Naive thymus-derived CD4-positive, alpha-beta T cell (primary cell): ENCODE results near the gene NXNL1. TPM values are rescaled to one million over a fixed set of nuclear protein-coding genes. Genes with fewer than 3 reads are reported as not detected.
A peak's percentile ranks its signal among the peaks of the same experiment; 100 is the strongest.
"Not testable (repeated sequence)": the region's sequence is repeated elsewhere in the genome, so short reads cannot be mapped to it uniquely, and the experiment has no call there.

Experiments
- ATAC-seq: fragments of 150-1000 bp; cut with Tn5 transposase; 2 replicates; pipeline ENCODE4 v1.10.0; 2021; ENCODE audit warnings: mild to moderate bottlenecking, moderate library complexity
- CTCF ChIA-PET: fragments of 350-600 bp; sonication (Branson Sonifier 250); formaldehyde crosslinking; loops from one replicate; lab custom pipeline; 2021; ENCODE audit warnings: antibody characterized with exemption; lab: Charles Lee
- POLR2A ChIA-PET: fragments of 350-600 bp; sonication (Branson Sonifier 250); formaldehyde crosslinking; loops from one replicate; lab custom pipeline; 2021; ENCODE audit warnings: antibody characterized with exemption, inconsistent platforms; lab: Charles Lee
- DNase-seq, 9 donors: peaks; one replicate each; pipeline versions ENCODE4 v3.0.0 to v3.0.0-alpha.2; 2020 to 2022; ENCODE audit warnings: mixed read lengths in 1 of 9
- H3K27ac ChIP-seq: one replicate; pipeline ENCODE4 v1.7.0; 2013; ENCODE audit warnings: mild to moderate bottlenecking, low read depth, low read length, moderate library complexity
- H3K27me3 ChIP-seq, 2 donors: one replicate each; pipeline ENCODE4 v1.7.0; 2013; ENCODE audit warnings: low read length in 2 of 2, mild to moderate bottlenecking in 2 of 2, moderate library complexity in 2 of 2; ENCODE audit not compliant: control insufficient read depth in 2 of 2, insufficient read depth in 2 of 2
- H3K36me3 ChIP-seq, 3 experiments: 1 replicate in 2 of 3; 2 replicates in 1 of 3; pipeline ENCODE4 v1.7.0; 2013; ENCODE audit warnings: low read length in 3 of 3, mild to moderate bottlenecking in 3 of 3, moderate library complexity in 1 of 3; ENCODE audit not compliant: insufficient read depth in 3 of 3, control insufficient read depth in 2 of 3
- H3K4me1 ChIP-seq, 2 donors: one replicate each; pipeline ENCODE4 v1.7.0; 2013; ENCODE audit warnings: low read length in 2 of 2, mild to moderate bottlenecking in 2 of 2, moderate library complexity in 1 of 2; ENCODE audit not compliant: control insufficient read depth in 2 of 2, insufficient read depth in 2 of 2
- H3K4me3 ChIP-seq: 2 replicates; pipeline ENCODE4 v1.7.0; 2013; ENCODE audit warnings: mild to moderate bottlenecking, low read length
- H3K9me3 ChIP-seq, 3 experiments: 1 replicate in 2 of 3; 2 replicates in 1 of 3; pipeline ENCODE4 v1.7.0; 2013; ENCODE audit warnings: low read length in 3 of 3; ENCODE audit not compliant: control insufficient read depth in 2 of 3
- H3K27ac Mint-ChIP-seq, 9 donors: one replicate each; pipeline ENCODE4 v1.8.0; 2020 to 2022; ENCODE audit warnings: mixed read lengths in 9 of 9, mild to moderate bottlenecking in 8 of 9, moderate library complexity in 5 of 9, inconsistent platforms in 2 of 9
- H3K27me3 Mint-ChIP-seq, 5 donors: one replicate each; pipeline ENCODE4 v1.8.0; 2021 to 2022; ENCODE audit warnings: mixed read lengths in 5 of 5, mild to moderate bottlenecking in 1 of 5
- H3K36me3 Mint-ChIP-seq, 5 donors: one replicate each; pipeline ENCODE4 v1.8.0; 2020 to 2022; ENCODE audit warnings: mixed read lengths in 5 of 5, mild to moderate bottlenecking in 3 of 5, inconsistent platforms in 1 of 5
- H3K4me1 Mint-ChIP-seq, 7 donors: one replicate each; pipeline ENCODE4 v1.8.0; 2020 to 2022; ENCODE audit warnings: mixed read lengths in 7 of 7, mild to moderate bottlenecking in 3 of 7, inconsistent platforms in 1 of 7
- H3K4me3 Mint-ChIP-seq, 10 donors: one replicate each; pipeline ENCODE4 v1.8.0; 2020 to 2022; ENCODE audit warnings: mild to moderate bottlenecking in 10 of 10, mixed read lengths in 10 of 10, moderate library complexity in 6 of 10, inconsistent platforms in 2 of 10
- H3K9me3 Mint-ChIP-seq, 11 donors: one replicate each; pipeline ENCODE4 v1.8.0; 2020 to 2022; ENCODE audit warnings: mixed read lengths in 11 of 11, mild to moderate bottlenecking in 4 of 11, inconsistent platforms in 1 of 11, moderate library complexity in 1 of 11
- intact Hi-C, 2 donors: fragments of 100-400 bp; cut with micrococcal nuclease; formaldehyde crosslinking; loops; one replicate each; pipeline ENCODE4 v1.15.1; 2023
- polyA plus RNA-seq, 2 donors: library from polyadenylated mRNA; unstranded; fragments of 300-500 nt; fragmentation: Illumina TruSeq; gene quantifications; one replicate each; pipeline ENCODE4 v1.2.3, GENCODE V29; 2021
- total RNA-seq, 6 experiments: library from RNA in 5 of 6; stranded (reverse) in 5 of 6; gene quantifications; 1 replicate in 5 of 6; 2 replicates in 1 of 6; pipeline ENCODE4 v1.2.3 and lab custom pipeline; 2021 to 2026

The NXNL1 gene
- total RNA-seq: not detected
- polyA plus RNA-seq: not detected
- total RNA-seq (lab: John Stamatoyannopoulos, UW): not detected

GRCh38 chr19:17460372-17461230, at the start of gene NXNL1:
NXNL1 (minus strand) TSS chr19:17460926; CDS start chr19:17460869, 57 bp downstream.
- POLR2A ChIA-PET: interaction anchor here (0.6 kb wide), 1 partner anchor 389 kb away, joined by 3 read pairs; no protein-coding TSS in a partner anchor
- no peak for ATAC-seq
- peaks cover 19 to 41% (median 22%) of the 10 kb centered on the region in 5 donors for H3K27me3 Mint-ChIP-seq
- H3K36me3 ChIP-seq: no peaks in the 10 kb centered on the region
- intact Hi-C loops: no loop called here
- H3K4me3 Mint-ChIP-seq: no peak within 1 kb of the TSS
- peaks cover 0 to 4% (median 1%) of the 10 kb centered on the region in 7 donors for H3K4me1 Mint-ChIP-seq
- H3K27ac Mint-ChIP-seq: no peak within 1 kb of the TSS
- no peaks in the 10 kb centered on the region for H3K9me3 Mint-ChIP-seq
- H3K4me3 ChIP-seq: no peak within 1 kb of the TSS
- peaks cover 0 to 7% of the 10 kb centered on the region in 2 donors for H3K27me3 ChIP-seq
- H3K9me3 ChIP-seq: no peaks in the 10 kb centered on the region
- no peak for DNase-seq
- H3K4me1 ChIP-seq: no peaks in the 10 kb centered on the region
- CTCF ChIA-PET: no interaction called here
- no peaks in the 10 kb centered on the region for H3K36me3 Mint-ChIP-seq
- H3K27ac ChIP-seq: no peak within 1 kb of the TSS

GRCh38 chr19:17508558-17508933, 47.8 kb upstream of the NXNL1 start:
- POLR2A ChIA-PET: interaction anchor here (0.7 to 0.9 kb wide), 2 partner anchors 12 to 34 kb away, joined by 3 read pairs; no protein-coding TSS in a partner anchor
- Histone ChIP-seq H3K4me1 (peaks cover 0 to 20% of the 10 kb centered on the region in 2 donors), H3K36me3 (peaks cover 0 to 17% (median 0%) of the 10 kb centered on the region in 3 experiments)
- H3K27ac ChIP-seq, H3K9me3 ChIP-seq, H3K27me3 Mint-ChIP-seq, H3K27me3 ChIP-seq, H3K4me3 ChIP-seq, DNase-seq, H3K4me3 Mint-ChIP-seq, CTCF ChIA-PET, H3K9me3 Mint-ChIP-seq, intact Hi-C loops, ATAC-seq: not testable (repeated sequence)
- H3K27ac Mint-ChIP-seq: peak overlapping the region in 2 of 9 donors; percentile 5 to 36
- H3K4me1 Mint-ChIP-seq: peaks cover 25 to 39% (median 35%) of the 10 kb centered on the region in 7 donors
- H3K36me3 Mint-ChIP-seq: peaks cover 0 to 20% (median 0%) of the 10 kb centered on the region in 5 donors

GRCh38 chr19:17506745-17507144, 46.0 kb upstream of the NXNL1 start:
- H3K27ac Mint-ChIP-seq: no peak overlapping the region
- no peaks in the 10 kb centered on the region for H3K9me3 Mint-ChIP-seq
- H3K4me1 Mint-ChIP-seq: peaks cover 18 to 31% (median 24%) of the 10 kb centered on the region in 7 donors
- intact Hi-C loops: no loop called here
- Histone ChIP-seq H3K27me3 (no peaks in the 10 kb centered on the region), H3K36me3 (peaks cover 0 to 17% (median 0%) of the 10 kb centered on the region in 3 experiments), H3K4me3 (no peak overlapping the region), H3K9me3 (no peaks in the 10 kb centered on the region), H3K4me1 (peaks cover 0 to 13% of the 10 kb centered on the region in 2 donors), H3K27ac (no peak overlapping the region)
- POLR2A ChIA-PET: interaction anchor here (0.8 kb wide), 1 partner anchor 219 kb away, joined by 3 read pairs; no protein-coding TSS in a partner anchor
- DNase-seq (no peak), ATAC-seq (no peak)
- H3K4me3 Mint-ChIP-seq: no peak overlapping the region
- CTCF ChIA-PET: interaction anchor here (0.5 to 0.8 kb wide), 3 partner anchors 12 to 692 kb away, joined by 3 to 4 read pairs (median 4); no protein-coding TSS in a partner anchor
- H3K27me3 Mint-ChIP-seq: no peaks in the 10 kb centered on the region
- H3K36me3 Mint-ChIP-seq: peaks cover 0 to 16% (median 5%) of the 10 kb centered on the region in 5 donors

GRCh38 chr19:17505223-17505622, 44.5 kb upstream of the NXNL1 start:
- peaks cover 0 to 11% (median 5%) of the 10 kb centered on the region in 5 donors for H3K36me3 Mint-ChIP-seq
- no peak for DNase-seq
- Histone ChIP-seq H3K9me3 (no peaks in the 10 kb centered on the region), H3K36me3 (peaks cover 0 to 20% (median 0%) of the 10 kb centered on the region in 3 experiments), H3K27ac (no peak overlapping the region), H3K4me3 (no peak overlapping the region), H3K4me1 (peaks cover 0 to 8% of the 10 kb centered on the region in 2 donors), H3K27me3 (no peaks in the 10 kb centered on the region)
- POLR2A ChIA-PET: interaction anchor here (0.6 to 1.1 kb wide), 2 partner anchors 16 to 24 kb away, joined by 3 to 4 read pairs; no protein-coding TSS in a partner anchor
- ATAC-seq: no peak
- H3K27ac Mint-ChIP-seq: peak overlapping the region in 1 of 9 donors; percentile 51
- H3K4me3 Mint-ChIP-seq: no peak overlapping the region
- intact Hi-C loops: no loop called here
- peaks cover 7 to 23% (median 14%) of the 10 kb centered on the region in 7 donors for H3K4me1 Mint-ChIP-seq
- H3K27me3 Mint-ChIP-seq: no peaks in the 10 kb centered on the region
- H3K9me3 Mint-ChIP-seq: no peaks in the 10 kb centered on the region
- CTCF ChIA-PET: no interaction called here

GRCh38 chr19:17504456-17504855, 43.7 kb upstream of the NXNL1 start:
- intact Hi-C loops: no loop called here
- POLR2A ChIA-PET: interaction anchor here (0.6 to 1.1 kb wide), 3 partner anchors 9 to 25 kb away, joined by 3 to 4 read pairs (median 4); no protein-coding TSS in a partner anchor
- Mint-ChIP-seq H3K4me1 (peaks cover 6 to 23% (median 15%) of the 10 kb centered on the region in 7 donors), H3K36me3 (peaks cover 0 to 8% (median 5%) of the 10 kb centered on the region in 5 donors), H3K4me3 (no peak overlapping the region), H3K27me3 (no peaks in the 10 kb centered on the region), H3K27ac (peak overlapping the region in 4 of 9 donors; percentile 36 to 58 (median 47)), H3K9me3 (no peaks in the 10 kb centered on the region)
- CTCF ChIA-PET: no interaction called here
- no peak overlapping the region for H3K27ac ChIP-seq
- H3K27me3 ChIP-seq: no peaks in the 10 kb centered on the region
- H3K36me3 ChIP-seq: peaks cover 0 to 22% (median 0%) of the 10 kb centered on the region in 3 experiments
- no peak overlapping the region for H3K4me3 ChIP-seq
- no peaks in the 10 kb centered on the region for H3K9me3 ChIP-seq
- ATAC-seq (no peak), DNase-seq (no peak)
- H3K4me1 ChIP-seq: peaks cover 0 to 7% of the 10 kb centered on the region in 2 donors

GRCh38 chr19:17504030-17504429, 43.3 kb upstream of the NXNL1 start:
- ChIA-PET POLR2A (interaction anchor here (0.6 kb wide), 1 partner anchor 8 kb away, joined by 4 read pairs; no protein-coding TSS in a partner anchor), CTCF (no interaction called here)
- no peak for DNase-seq
- intact Hi-C loops: no loop called here
- Histone ChIP-seq H3K9me3 (no peaks in the 10 kb centered on the region), H3K27me3 (no peaks in the 10 kb centered on the region), H3K4me1 (peaks cover 0 to 7% of the 10 kb centered on the region in 2 donors), H3K4me3 (no peak overlapping the region), H3K36me3 (peaks cover 0 to 22% (median 0%) of the 10 kb centered on the region in 3 experiments), H3K27ac (no peak overlapping the region)
- Mint-ChIP-seq H3K4me3 (no peak overlapping the region), H3K36me3 (peaks cover 0 to 8% (median 5%) of the 10 kb centered on the region in 5 donors), H3K9me3 (no peaks in the 10 kb centered on the region), H3K4me1 (peaks cover 6 to 21% (median 16%) of the 10 kb centered on the region in 7 donors), H3K27ac (peak overlapping the region in 3 of 9 donors; percentile 36 to 58 (median 56)), H3K27me3 (no peaks in the 10 kb centered on the region)
- ATAC-seq: no peak
